Esophagus squamous epithelium (tissue), 4 donors: Measurements from ENCODE around the gene TSHZ2.
"Not testable (repeated sequence)": the region's sequence is repeated elsewhere in the genome, so short reads cannot be mapped to it uniquely, and the experiment has no call there.

Experiments
- POLR2A ChIP-seq, 4 donors: fragments of 450-650 bp; IDR thresholded peaks; one replicate each; pipeline ENCODE4 v1.6.1; 2017; ENCODE audit warnings: antibody characterized with exemption in 4 of 4, mild to moderate bottlenecking in 4 of 4, moderate library complexity in 3 of 4
- TF ChIP-seq, protein P1 (sequence below), 6 experiments: fragments of 450-650 bp in 4 of 6; fragments of 200-600 bp in 2 of 6; sonication (generic) in 2 of 6; IDR thresholded peaks; one replicate each; pipeline ENCODE4 v1.5.1; 2016 to 2019; ENCODE audit warnings: antibody characterized with exemption in 6 of 6, mild to moderate bottlenecking in 4 of 6, moderate library complexity in 4 of 6

DNA sequence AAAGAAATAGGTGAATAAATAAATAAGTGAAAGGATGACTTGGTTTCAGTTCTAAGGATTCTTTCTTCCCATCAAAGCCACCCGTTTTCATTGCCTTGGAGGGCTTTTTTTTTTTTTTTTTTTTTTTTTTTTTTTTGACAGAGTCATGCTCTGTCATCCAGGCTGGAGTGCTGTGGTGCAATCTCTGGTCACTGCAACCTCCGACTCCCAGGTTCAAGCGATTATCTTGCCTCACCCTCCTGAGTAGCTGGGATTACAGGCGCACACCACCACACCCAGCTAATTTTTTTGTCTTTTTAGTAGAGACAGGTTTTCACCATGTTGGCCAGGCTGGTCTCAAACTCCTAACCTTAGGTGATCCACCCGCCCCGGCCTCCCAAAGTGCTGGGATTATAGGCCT lies 351.3 kb downstream of the TSHZ2 start:
- TF ChIP-seq, protein P1, sequence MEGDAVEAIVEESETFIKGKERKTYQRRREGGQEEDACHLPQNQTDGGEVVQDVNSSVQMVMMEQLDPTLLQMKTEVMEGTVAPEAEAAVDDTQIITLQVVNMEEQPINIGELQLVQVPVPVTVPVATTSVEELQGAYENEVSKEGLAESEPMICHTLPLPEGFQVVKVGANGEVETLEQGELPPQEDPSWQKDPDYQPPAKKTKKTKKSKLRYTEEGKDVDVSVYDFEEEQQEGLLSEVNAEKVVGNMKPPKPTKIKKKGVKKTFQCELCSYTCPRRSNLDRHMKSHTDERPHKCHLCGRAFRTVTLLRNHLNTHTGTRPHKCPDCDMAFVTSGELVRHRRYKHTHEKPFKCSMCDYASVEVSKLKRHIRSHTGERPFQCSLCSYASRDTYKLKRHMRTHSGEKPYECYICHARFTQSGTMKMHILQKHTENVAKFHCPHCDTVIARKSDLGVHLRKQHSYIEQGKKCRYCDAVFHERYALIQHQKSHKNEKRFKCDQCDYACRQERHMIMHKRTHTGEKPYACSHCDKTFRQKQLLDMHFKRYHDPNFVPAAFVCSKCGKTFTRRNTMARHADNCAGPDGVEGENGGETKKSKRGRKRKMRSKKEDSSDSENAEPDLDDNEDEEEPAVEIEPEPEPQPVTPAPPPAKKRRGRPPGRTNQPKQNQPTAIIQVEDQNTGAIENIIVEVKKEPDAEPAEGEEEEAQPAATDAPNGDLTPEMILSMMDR (IDR thresholded peaks at IDR 0.05) = not testable (repeated sequence)
- not testable (repeated sequence) for TF ChIP-seq POLR2A (IDR thresholded peaks at IDR 0.05)
